GM18861 (cell line): ENCODE results near the gene BATF2.
"Not testable (repeated sequence)": the region's sequence is repeated elsewhere in the genome, so short reads cannot be mapped to it uniquely, and the experiment has no call there.

Experiments
- ATAC-seq: cut with Tn5 transposase; IDR thresholded peaks from one replicate; pipeline ENCODE4 v1.9.1; 2021; ENCODE audit not compliant: unreplicated experiment

BATF2 gene, protein sequence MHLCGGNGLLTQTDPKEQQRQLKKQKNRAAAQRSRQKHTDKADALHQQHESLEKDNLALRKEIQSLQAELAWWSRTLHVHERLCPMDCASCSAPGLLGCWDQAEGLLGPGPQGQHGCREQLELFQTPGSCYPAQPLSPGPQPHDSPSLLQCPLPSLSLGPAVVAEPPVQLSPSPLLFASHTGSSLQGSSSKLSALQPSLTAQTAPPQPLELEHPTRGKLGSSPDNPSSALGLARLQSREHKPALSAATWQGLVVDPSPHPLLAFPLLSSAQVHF

DNA sequence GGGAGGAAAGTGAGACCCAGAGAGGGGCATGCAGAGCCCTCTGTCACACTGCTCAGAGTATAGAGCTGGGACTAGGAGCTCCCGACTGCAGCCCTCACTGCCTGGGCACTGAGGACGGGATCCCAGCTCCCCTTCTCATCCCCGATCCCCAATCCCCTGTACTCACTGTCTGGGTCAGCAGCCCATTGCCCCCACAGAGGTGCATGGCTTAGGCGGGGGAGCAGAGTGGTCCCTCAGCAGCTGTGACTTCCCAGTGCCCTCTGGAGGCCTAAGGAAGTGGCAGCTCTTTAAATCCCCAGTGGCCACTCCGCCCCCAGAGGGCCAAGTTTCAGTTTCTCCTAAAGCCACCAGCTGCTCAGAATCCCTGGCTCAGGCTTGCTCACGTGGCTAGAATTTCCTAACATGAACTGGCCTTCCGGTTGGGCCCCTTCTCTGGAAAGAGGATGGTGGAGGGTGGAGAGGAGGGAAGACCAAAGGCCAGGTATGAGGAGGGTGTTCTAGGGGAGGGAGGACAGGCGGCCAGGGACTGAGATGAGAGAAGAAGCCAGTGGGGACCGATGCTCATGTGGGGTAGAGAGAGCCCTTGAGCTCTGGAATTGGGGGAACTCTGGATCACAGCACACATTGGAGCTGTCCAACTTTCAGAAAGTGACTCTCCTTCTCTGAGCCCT lies at the start of gene BATF2:
BATF2 (minus strand) TSS at position 262 of the 671 bp plus-strand sequence; CDS start at position 205, 57 bp downstream.
- no peak for ATAC-seq

DNA sequence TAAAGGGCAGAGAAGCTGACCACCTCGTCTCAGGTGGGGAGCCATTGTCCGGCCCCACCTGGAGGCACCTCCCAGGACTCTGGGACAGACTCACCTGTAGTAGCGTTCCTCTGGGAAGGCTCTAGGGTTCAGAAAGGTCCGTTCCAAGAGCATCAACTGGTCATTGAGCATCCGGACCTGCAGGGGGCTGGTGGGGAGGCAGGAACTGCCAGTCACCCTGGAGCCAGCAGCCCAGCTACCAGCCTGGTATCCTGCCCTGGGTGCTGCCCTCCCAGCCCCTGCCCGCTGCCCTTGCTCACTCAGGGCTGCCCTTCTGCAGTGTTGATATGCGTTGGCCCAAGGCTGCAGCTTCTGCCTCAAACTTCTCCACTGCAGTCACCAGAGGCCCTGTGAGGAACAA lies 49.0 kb upstream of the BATF2 start:
- ATAC-seq: no peak

DNA sequence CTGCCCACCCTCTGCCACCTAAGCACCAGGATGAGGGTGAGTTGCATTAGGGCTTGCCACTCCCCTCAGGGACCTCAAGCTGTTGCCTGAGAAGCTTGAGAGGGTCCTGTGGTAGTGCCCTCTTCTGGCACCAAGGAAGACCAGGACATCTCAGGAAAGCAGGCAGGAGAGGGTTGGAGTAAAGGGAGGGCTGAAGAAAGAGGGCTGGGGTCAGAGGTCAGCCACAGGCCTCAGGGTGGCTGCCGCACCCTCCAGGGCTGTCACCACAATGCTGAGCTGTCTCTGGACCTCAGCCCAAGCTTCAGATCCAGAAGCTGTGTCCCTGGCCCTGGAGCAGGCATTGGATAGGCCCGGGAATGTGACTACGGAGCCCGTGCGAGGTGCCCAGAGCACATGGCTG lies 48.3 kb upstream of the BATF2 start:
- ATAC-seq: no peak

DNA sequence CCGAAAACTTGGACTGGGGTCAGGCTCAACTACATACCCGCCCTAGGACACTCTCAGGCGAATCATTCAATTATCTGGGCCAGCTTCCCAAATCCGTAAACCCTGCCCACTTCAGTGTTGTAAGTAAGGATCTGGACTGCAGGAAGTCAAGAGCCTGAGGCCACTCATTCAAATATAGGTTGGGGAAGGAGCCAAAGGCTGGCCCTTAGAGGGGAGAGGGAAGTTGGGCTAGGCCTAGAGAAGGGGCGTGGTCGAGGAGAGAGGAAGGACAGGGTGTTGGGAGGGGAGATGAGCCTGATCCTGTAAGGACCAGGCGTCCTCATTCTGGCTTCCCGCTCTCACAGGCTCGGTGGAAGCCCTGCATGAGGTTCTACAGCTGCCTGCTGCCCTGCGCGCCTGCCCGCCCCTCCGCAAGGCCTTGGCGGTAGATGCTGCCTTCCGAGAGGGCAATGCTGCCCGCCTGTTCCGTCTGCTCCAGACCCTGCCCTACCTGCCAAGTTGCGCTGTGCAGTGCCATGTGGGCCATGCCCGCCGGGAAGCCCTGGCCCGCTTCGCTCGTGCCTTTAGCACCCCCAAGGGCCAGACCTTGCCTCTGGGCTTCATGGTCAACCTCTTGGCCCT lies 47.2 kb upstream of the BATF2 start:
- no peak for ATAC-seq

DNA sequence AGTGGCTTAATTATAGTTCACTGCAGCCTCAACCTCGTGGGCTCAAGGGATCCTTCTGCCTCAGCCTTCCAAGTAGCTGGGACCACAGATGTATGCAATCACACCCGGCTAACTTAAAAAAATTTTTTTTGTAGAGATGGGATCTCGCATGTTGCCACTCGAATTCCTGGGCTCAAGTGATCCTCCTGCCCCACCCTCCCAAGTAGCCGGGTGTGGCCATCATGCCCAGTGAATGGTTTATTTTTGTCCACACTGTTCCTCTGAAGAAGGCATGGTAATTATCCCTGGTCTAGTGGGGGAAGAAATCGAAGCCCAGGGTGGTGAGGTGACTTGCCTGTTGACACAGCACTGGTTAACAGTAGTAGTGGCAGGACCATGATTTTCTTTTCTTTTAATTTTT lies 46.1 kb upstream of the BATF2 start:
- ATAC-seq: no peak

DNA sequence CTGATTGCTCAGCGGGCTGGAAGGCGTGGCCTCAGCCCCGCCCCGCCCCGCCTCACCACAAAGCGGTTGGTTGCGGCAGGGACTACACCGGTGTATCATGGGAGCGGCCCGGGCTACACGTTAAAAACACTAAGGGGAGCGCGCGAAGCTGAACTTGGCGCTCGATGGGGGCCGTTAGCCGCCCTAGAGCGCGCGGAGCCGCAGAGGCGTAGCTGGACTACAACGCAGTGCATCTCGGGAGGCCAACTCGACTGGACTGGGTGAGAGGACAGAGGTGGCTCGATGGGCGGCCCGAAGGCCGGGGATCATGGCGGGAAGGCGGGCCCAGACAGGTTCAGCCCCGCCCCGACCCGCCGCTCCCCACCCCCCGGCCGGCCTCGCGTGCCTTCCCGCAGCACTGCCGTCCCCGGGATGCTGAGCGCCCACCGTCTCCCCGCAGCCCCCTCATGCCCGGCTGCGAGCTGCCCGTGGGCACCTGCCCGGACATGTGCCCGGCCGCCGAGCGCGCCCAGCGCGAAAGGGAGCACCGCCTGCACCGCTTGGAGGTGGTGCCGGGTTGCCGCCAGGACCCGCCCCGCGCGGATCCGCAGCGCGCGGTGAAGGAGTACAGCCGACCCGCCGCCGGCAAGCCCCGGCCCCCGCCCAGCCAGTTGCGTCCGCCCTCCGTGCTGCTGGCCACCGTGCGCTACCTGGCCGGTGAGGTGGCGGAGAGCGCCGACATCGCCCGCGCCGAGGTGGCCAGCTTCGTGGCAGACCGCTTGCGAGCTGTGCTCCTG lies 44.3 kb upstream of the BATF2 start, which contains the start of gene SAC3D1:
SAC3D1 (plus strand) TSS at position 364 of the 776 bp plus-strand sequence; CDS start at position 447, 83 bp downstream.
- ATAC-seq: peak; percentile 75

DNA sequence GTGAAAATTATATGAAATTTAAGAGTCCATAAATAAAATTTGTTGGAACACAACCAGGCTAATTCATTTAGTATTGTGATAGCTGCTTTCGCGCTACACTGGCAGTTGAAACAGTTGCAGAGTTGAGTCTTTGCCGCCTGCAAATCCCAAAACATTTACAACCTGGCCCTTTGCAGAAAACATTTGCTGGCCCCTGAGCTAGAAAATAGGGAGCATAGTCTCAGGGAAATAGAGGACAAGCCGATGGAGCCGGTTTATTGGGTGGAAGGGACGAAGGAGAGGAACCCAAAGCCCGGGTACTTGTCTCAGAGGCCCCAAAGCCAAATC lies 43.7 kb upstream of the BATF2 start:
- no peak for ATAC-seq

DNA sequence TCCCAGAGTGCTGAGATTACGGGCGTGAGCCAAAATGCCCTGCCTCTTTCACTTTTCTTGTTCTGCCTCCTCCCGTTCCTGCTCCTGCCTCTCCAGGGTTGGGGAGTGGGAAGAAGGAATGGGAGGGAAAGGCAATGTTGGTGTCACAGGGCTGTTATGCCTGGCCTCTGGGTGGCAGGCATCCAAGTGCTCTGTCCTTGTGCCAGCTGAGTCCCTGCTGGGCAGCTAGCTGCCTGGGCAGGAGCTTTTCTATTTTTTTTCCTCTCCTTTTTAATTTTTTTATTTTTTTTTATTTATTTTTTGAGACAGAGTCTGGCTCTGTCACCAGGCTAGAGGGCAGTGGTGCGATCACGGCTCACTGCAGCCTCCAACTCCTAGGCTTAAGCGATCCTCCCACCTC lies 40.2 kb upstream of the BATF2 start:
- ATAC-seq: no peak

DNA sequence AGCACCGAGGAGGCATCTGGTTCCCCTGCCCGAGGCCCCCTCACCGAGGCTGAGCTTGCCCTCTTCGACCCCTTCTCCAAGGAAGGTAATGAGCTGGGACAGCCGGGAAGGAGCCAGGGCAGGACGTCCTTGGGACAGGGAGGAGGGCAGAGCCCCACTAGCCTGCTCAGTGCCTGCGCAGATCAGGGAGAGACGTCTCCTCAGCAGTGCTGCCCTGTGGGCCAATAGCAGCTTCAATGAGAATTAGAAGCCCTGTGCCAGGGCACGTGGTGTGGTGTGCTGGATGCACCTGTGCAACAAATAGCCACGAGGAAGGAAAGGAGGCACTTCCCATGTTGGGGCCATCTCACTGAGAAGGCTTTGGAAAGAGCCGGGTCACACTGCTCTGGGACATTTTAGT lies 38.8 kb upstream of the BATF2 start:
- no peak for ATAC-seq

DNA sequence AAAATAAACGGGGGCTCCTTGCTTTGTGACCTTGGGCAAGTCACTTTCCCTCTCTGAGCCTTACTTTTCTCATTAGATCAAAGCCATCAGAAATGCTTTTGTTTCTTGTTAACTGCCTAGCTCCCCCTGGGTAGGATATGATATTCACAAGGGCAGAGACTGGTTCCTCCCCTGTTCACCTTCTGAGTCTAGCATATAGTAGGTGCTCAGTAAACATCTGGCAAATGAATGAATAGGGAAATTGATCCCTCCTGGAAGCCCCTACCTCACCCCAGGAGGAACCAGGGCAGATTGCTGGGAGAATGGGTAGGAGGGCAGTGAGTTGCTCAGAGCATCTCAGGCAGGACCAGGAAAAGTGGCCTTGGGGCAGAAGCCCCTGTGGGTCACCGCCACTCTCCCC lies 37.7 kb upstream of the BATF2 start:
- ATAC-seq: no peak

DNA sequence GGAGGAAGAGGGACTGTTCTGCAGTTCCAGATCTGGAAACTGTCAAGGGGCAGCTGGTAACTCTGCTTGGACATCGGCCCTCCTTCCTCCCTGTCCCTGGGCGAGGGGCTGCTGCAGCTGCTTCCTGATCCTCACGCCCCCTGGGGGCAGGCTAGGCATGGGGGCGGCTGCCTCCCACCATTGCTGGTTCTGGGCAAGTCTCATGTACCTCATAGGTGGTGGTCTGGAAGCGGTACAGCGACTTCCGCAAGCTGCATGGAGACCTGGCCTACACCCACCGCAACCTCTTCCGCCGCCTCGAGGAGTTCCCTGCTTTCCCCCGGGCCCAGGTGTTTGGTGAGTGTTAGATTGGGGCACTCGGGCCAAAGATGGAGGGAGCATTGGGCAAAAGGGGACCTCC lies 35.4 kb upstream of the BATF2 start:
- ATAC-seq: no peak

DNA sequence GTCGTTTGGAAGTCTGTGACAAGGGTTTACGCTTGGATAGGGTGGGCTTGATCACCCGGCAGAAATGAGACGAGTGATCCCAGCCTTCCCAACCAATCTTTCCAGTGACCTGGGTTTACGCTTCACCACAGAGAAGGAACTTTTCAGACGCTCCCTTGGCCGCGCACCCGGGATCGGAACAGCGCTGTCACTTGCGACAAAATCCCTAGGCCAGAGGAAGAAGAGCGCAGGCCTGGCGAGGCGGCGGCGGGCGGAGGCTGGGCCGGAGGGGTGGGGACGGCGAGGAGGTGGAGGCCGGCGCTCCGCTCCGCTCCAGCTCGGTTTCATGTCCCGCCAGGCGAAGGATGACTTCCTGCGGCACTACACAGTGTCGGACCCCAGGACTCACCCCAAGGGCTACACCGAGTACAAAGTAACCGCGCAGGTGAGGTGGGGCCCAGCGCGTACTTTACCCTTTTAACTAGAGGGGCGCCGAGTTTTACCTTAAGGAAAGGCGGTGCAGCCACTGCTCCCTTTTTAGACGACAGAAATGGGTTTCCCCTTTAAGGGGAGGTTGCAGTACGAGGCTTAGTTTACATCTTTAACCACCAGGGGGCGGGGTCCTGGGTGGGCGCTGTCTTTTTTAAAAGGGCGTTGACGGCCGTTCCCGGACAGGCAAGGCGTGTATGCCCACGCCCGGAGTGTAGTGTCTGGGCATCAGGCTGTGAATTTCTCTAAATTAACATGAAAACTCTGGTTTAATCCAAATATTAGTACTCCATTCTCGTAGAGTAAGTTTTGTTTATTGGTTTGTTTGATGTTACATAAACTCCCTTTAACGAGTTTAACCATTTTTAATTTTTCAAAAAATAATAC lies 30.7 kb upstream of the BATF2 start, which contains the start of gene SNX15:
SNX15 (plus strand) TSS at position 227 of the 855 bp plus-strand sequence; CDS start at position 326, 99 bp downstream.
- peak; percentile 79 for ATAC-seq

DNA sequence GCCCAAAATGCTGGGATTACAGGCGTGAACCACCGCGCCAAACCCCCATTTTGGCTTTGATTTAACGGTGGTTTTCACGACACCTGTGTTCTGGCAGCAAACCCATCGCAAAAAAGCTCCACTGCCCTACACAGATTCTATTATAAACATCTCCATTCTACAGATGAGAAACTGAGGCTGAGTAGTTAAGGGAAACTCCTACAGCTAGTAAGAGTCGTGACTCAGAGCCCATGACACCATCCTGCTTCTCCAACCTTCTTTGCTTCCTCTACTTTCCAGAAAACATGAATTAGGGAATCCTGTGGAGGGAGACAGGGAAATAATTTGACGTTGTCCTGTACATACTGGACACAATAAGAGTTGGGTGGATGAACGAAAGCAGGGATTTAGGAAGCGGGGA lies 30.0 kb upstream of the BATF2 start:
- no peak for ATAC-seq

DNA sequence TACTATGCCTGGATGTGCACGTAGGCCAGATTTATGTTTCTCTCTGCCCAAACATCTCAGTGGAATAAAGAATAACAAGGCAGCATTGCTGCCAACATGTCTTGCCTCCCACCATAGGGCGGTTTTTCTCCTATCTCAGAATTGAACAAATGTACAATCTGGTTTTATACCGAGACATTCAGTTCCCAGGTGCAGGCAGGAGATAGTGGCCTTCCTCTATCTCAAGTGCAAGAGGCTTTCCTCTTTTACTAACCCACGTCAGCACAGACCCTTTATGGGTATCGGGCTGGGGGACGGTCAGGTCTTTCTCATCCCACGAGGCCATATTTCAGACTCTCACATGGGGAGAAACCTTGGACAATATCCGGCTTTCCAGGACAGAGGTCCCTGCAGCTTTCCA lies 26.7 kb upstream of the BATF2 start:
- not testable (repeated sequence) for ATAC-seq

DNA sequence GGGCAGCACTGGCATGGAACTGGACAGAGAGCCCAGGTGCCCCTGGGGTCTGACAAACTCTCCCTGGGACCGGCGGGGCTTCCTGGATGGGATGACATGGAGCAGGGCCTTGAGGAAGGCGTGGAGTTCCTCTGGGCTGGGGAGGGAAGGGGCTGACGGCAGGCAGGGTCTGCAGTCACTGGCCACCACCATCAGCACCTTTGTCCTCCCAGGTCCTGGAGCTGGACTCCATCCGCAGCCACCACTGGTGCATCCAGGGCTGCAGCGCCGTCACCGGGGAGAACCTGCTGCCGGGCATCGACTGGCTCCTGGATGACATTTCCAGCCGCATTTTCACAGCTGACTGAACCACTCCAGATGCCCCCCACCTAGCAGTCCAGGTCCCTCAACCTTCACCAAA lies 24.7 kb upstream of the BATF2 start:
- no peak for ATAC-seq

DNA sequence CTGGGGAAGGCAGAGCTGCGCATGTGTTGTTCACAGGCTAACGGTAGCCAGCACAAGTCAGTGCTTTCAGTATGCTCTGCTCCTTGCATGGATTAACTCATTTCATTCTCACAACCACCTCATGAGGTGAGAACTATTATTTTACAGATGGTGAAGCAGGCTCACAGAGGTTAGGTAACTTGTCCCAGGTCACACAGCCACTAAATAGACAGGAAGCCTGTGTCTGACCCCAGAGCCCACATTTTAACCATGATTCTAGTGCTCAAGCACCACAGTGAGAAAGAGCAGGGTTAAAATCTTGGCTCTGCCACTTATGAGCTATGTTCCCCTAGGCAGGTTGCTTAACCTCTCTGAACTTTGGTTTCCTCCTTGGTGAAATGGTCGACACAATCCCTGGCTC lies 24.2 kb upstream of the BATF2 start:
- ATAC-seq: no peak

DNA sequence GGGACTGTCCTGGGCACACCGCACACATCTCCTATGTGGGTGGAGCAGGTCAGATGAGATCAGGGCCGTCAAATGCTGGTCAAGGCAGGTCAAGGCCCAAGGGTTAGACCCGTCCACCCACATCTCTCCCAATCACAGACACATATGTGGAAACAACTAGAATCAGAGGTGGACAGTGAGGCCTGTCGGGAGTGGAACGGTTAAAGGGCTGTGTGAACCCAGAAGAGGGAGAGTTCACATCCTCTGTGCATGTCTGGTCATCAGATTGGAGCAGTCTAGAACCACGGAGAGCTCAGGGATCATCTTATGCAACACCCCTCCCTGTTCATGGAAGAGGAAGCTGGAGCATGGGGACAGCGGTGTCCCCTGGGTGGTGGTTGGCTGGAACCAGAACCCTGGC lies 23.1 kb upstream of the BATF2 start:
- ATAC-seq: no peak

DNA sequence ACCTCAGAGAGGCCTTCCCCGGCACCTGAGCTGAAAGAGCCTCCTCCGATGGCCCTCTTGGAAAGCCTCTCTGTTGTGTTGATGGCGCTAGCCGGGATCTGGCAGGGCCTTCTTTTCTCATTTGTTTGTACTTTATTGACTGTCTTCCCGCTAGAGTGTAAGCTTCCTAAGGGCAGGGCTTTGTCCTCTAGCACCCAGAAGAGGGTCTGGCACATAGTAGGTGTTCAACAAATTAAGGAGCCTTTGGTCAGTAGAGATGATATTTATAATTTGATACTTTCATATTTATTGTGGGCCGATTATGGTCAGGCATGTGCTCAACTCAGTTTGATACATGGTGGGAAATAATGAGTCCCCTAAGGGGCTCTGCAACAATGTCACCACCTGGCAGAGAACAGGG lies 21.2 kb upstream of the BATF2 start:
- ATAC-seq: no peak

DNA sequence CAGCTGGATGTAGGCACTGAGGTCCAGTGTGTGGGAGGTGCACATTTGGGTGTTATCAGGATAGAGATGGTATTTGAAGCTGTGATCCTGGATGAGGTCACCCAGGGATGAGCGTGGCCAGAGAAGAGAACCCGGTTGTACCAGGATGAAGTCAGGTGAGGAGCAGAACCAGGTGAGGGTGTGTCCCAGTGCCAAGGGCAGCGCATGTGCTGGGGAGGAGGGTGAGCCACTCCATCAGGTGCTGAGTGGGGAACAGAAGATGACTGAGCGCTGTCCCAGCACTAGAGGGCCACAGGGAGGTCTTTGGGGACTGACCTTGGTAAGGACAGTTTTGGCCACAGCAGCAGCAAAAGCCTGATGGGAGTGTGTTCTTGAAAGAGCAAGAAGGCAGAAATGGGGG lies 19.9 kb upstream of the BATF2 start:
- ATAC-seq: no peak

DNA sequence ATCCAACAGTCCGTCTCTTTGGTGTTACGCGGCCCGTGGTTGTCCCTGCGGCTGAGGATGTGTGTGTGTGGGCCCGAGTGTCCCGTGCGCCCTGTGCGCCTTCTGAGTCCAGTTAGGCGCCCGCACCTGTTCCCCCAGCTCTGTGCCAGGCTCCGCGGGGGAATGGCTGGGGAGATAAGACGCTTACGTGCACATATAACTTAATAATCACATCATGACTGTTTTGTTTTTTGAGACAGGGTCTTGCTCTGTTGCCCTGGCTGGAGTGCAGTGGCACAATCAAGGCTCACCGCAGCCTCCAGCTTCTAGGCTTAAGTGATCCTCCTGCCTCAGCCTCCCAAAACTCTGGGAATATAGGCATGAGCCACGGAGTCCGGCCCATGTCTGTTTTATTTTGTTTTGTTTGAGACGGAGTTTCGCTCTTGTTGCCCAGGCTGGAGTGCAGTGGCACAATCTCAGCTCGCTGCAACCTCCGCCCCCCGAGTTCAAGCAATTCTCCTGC lies 18.0 kb upstream of the BATF2 start:
- no peak for ATAC-seq
